ENCODE data around the gene TRMT2A.
A peak's percentile ranks its signal among the peaks of the same experiment; 100 is the strongest.

TRMT2A gene

DNA sequence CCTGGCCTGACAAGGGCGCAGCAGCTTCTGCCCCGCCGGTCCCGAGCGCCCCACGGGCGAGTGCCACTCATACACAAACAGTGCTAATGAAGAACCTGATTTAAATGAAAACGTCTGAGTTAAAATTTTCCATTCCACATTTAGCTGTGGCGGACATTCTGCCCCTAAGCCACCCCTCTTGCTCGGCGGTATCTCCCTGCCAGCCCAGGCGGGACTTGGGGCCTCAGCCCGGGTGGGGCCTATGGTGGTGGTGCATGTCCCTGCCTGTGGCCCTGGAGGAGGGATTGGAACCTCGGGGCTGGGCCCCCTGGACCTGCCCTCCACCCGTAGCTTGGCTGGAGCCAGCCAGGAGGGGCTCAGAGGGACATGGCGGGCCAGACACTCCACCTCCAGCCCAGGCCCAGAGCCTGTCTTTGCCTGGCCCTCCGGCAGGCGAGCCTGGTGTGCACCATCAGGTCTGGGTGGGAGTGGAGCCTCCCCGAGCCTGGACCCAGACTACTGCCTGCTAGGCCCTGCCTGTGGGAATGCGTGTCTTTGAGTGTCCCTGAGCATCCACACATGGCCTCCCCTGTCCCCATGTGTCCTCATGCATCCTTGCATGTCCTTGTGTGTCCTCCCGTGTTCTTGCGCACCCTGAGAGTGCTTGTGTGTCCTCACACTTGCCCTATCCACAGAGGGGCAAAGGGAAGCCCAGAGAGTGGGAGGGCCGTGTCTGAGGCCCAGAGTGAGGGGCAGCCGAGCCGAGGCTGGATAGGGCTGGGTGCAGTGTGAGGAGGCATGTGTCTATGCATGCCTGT, 19.0 kb upstream of the TRMT2A start:
- DNase-seq (ENCODE audit: low read depth in 2 of 2, low spot score in 1 of 2) = no peak

DNA sequence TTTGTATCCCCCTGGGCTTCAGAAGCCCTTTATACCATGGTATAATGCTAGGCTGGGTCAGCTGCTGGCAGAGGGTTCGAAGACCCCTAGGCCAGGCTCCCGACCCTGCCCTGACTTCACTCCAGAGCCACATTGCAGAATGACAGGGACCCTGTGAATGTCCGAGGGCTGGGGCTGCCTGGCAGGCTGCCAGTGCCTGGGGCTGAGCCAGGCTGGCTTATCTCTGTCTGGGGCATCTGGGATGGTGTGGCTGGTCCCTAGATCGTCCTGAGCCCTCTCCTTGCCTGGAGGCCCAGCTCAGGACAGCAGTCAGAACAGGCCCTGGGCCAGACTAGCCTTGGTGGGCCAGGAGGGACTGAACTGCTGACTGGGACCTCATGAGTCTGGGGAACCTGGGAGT, 18.2 kb upstream of the TRMT2A start:
- no peak for DNase-seq (ENCODE audit: low read depth in 2 of 2, low spot score in 1 of 2)

DNA sequence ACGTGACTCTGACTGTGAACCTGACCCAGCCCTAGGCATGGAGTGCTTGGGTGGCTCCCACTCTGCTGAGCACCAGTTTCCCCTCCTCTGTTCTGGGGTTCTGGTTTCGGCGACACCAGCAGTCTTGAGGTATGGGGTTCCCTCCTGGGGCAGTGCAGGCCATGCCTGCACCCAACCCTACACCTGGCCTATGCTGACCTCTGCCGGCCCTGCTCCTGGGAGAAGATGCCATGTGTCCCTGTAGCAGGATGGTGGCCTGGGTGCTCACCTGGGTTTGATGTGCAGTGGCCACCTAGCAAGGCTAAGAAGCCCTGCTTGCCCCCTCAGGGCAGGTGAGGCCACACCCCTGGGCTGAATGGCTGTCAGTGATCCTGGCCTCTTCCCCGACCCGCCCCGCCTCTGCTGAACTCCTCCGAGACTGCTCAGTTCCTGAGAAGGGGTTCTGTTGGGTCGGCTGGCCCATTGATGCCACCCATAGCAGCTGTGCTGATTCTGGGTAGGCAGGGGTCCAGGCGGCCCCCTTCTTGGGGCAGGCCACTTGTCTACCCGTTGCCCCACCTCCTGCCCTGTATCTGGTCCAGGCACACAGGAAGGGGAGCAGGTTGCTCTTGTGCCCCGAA, 17.0 kb upstream of the TRMT2A start:
- DNase-seq (ENCODE audit: low read depth in 2 of 2, low spot score in 1 of 2) = no peak

DNA sequence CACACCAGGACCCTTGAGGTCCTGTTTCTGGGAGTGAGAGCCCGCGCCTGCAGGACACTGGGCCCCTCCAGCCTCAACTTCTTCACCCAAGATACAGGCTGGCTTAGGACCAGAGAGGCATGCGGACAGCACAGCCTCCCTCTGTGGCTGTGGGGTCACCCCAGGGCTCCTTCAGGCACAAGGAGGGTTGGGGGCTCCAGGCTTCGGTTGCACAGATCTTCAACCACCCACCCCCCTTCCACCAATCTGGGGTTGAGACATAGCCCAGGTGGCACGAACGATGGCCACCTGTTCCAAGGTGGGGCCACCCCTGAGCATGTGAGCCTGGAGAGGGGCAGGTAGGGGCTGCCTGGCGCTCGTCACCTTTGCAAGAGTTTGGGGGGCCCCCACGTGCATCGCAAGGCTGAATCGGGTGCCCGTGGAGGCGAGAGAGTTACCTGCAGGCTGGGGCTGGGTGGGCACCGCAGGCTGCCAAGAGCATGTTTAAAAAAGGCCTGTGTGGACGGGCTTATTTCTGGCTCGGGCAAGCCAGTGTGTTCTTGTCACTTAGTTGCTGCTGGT, 15.7 kb upstream of the TRMT2A start:
- DNase-seq (ENCODE audit: low read depth in 2 of 2, low spot score in 1 of 2) = no peak

DNA sequence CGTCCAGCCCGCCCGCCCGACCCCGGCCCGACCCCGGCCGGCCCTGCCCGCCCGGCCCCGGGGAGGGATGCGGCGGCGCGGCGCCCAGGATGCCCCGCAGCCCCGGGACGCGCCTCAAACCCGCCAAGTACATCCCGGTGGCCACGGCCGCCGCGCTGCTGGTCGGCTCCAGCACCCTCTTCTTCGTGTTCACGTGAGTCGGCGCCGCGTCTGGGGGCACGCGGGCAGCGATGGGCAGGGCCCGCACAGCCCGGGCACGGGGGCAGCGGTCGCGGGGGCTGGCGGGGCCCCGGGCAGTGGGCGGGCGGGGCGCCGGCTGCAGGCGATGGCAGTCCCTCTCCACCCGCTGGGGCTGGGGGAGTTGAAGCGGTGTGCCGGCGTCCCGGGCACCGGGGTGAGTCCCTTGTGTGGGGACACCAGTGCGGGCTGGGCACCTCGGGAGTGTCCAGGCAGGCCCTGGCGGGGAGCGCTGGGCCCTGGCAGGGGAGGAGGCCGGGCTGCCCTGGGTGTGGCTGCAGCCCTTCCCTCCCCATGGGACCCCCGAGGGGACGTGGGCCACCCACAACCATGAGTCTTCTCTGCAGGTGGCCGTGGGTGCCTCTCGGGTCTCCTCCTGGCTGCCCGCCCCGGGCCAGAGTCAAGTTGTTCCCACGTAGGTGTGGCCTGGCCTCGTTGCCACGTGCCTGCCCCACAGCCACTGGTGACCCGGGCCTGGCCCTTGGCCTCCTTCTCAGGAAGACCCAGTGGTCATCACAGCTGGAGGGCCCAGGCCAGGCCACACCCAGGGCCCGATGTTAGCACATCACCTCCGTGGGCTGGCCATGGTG, 15.0 kb upstream of the TRMT2A start:
- no peak for DNase-seq (ENCODE audit: low read depth in 2 of 2, low spot score in 1 of 2)

GRCh38 chr22:20131597-20131858, 14.5 kb upstream of the TRMT2A start, which contains the start of gene ZDHHC8:
TSS of gene ZDHHC8 (plus strand) at chr22:20131804. CDS start at chr22:20131948, 144 bp downstream.
- no peak for DNase-seq (ENCODE audit: low read depth in 2 of 2, low spot score in 1 of 2)

GRCh38 chr22:20130731-20131596, 13.9 kb upstream of the TRMT2A start:
- peak; percentile 43 to 69 for DNase-seq (ENCODE audit: low read depth in 2 of 2, low spot score in 1 of 2)

GRCh38 chr22:20130319-20130718, 13.3 kb upstream of the TRMT2A start:
- no peak for DNase-seq (ENCODE audit: low read depth in 2 of 2, low spot score in 1 of 2)

DNA sequence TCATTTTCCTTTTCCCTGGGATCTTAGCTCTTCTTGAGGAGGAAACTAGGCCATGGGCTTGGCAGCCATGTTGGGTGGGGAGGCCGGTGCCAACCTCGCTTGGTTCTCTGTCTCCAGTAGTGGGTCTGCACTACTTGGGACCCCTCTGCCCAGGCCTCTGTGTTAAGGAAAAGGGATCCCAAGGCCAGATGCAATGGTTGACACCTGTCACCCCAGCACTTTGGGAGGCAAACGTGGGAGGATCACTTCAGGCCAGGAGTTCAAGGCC, 12.7 kb upstream of the TRMT2A start:
- no peak for DNase-seq (ENCODE audit: low read depth in 2 of 2, low spot score in 1 of 2)

DNA sequence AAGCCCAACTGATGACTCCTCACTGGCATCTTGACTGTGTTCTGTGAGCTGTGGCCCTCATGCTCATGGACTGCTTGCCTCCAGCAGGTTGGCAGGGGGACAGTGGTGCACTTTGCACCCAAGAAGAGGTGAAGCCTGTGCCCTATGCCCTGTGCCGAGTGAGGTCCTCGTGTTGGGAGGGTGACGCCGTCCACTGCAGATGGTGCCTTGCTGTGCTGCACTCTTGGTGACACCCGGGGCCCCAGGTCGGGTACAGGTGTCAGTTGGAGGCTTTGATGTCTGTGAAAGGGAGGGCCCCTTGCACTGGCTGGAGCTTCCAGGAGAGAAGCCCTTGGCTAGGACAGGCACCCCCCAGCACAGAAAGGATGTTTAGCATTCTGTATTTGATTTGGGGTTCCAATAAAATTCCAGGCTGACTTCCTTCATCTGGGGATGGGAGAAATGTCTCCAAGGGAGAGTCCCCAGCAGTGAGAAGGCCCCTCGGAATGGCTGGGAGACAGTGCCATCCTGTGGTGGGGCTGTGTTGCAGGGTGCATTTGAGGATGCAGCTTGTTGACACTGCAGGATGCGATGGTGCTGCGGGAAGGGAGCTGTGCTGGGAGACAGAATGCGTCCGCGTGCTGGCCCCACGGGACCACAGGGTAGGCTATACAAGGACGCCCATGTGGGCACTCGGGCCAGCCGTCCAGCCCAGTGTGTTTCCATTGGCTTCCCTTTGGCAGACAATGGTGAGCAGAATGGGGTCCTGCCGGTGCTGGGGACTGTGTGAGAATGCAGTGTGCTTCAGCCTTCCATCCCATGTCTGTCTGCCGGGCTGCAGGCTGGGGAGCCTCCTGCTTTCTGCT, 12.1 kb upstream of the TRMT2A start:
- DNase-seq (ENCODE audit: low read depth in 2 of 2, low spot score in 1 of 2) = no peak

GRCh38 chr22:20128619-20128901, 11.5 kb upstream of the TRMT2A start:
- DNase-seq (ENCODE audit: low read depth in 2 of 2, low spot score in 1 of 2) = no peak

GRCh38 chr22:20127869-20128618, 11.0 kb upstream of the TRMT2A start:
- DNase-seq (ENCODE audit: low read depth in 2 of 2, low spot score in 1 of 2) = no peak

DNA sequence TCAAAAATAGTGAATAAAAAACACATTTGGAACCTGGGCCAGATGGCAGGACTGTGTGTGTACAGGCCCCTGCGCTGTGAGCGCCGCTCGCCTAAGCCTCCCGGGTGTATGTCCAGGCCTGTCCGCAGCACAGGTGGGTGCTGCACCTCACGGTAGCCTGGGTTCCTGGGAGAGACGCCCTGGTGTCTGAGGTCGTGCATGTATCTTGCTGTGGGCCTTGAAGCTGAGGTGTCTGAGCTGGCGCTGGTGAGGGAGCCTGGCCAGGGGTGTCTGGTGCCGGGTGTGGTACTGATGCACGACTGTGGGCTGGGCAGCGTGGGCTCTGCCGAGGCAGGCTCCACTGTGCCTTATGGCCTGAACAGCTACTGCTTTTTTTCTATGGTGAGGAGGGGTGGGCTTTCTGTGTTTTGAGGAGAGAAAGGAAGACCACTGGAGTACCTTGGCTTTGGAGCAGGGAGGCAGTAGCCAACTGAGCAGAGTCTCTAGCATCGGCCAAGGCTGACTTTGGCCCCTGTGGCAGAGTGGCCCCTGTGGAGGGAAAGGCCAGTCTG, 10.4 kb upstream of the TRMT2A start:
- DNase-seq (ENCODE audit: low read depth in 2 of 2, low spot score in 1 of 2) = no peak

- DNase-seq (ENCODE audit: low read depth in 2 of 2, low spot score in 1 of 2) = no peak
Measured at GRCh38 chr22:20126284-20127029, 9.4 kb upstream of the TRMT2A start.

DNA sequence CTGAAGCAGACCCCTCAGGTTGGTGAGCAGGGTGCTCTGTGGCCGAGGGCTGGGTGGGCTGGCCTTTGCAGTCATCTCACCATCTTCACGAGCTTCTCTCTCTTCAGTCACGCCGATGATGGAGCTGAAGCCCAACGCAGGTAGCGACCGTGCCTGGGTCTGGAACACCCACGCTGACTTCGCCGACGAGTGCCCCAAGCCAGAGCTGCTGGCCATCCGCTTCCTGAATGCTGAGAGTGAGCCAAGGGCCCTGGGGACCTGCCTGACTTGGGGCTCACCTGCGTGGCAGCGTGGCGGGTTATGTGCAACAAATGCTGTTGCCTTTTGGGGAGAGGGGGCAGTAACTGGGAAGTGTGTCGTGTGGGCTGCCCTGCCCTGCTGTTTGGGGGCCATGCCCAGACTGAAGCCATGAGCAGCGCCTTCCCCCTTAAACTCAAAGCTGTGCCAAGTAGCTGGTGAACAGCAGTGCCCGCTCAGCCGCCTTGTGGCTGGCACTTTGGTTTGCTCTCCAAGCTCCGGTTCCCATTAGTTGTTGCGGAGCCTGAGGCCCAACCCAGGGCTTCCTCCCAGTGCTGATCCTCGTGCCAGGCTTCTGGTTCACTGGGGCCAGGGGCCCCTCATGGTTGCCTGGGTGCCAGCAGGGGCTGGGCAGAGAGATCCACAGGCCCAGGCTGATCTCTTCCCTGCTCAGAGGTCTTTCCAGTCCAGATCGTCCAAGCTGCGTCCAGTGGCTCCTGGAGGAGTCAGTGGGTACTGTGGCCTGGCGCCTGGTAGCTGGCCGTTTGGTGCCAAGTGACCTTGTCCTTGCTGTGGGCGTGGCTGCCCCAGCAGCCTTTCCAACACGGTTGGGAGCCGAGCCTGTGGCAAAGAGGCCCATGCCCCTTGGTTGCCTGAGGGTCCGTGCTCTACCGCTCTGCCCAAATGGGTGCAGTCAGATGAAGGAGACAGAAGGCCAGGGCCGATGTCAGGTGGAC, 8.5 kb upstream of the TRMT2A start:
- no peak for DNase-seq (ENCODE audit: low read depth in 2 of 2, low spot score in 1 of 2)

GRCh38 chr22:20124083-20124787, 7.2 kb upstream of the TRMT2A start:
- DNase-seq (ENCODE audit: low read depth in 2 of 2, low spot score in 1 of 2) = no peak
